Muscle of leg (tissue), 11 donors: ENCODE measurements around the gene ERF. TPM values are rescaled to one million over a fixed set of nuclear protein-coding genes. Genes with fewer than 3 reads are reported as not detected.
A peak's percentile ranks its signal among the peaks of the same experiment; 100 is the strongest.

ENCODE experiments used
- DNase-seq: peaks from one replicate; pipeline ENCODE4 v3.0.0; 2013
- H3K27ac ChIP-seq: one replicate; pipeline ENCODE4 v1.5.1; 2013; ENCODE audit warnings: mild to moderate bottlenecking, low read length, control low read depth
- H3K27me3 ChIP-seq: one replicate; pipeline ENCODE4 v1.6.1; 2013; ENCODE audit warnings: low read length; ENCODE audit not compliant: control insufficient read depth, insufficient read depth
- H3K36me3 ChIP-seq: one replicate; pipeline ENCODE4 v1.6.1; 2013; ENCODE audit warnings: low read length; ENCODE audit not compliant: control insufficient read depth, insufficient read depth
- H3K4me1 ChIP-seq: one replicate; pipeline ENCODE4 v1.6.1; 2013; ENCODE audit warnings: low read length; ENCODE audit not compliant: control insufficient read depth, insufficient read depth
- H3K4me3 ChIP-seq: one replicate; pipeline ENCODE4 v1.5.1; 2013; ENCODE audit warnings: low read length, control low read depth
- H3K9me3 ChIP-seq: replicated peaks from 2 replicates; pipeline ENCODE4 v1.6.1; 2013; ENCODE audit warnings: low read depth, low read length; ENCODE audit not compliant: control insufficient read depth
- WGBS: methylation state at CpG from one replicate; pipeline ENCODE4 v1.1.5; 2013; ENCODE audit warnings: missing lambda C conversion rate; ENCODE audit not compliant: insufficient coverage; 5-methylcytosine and 5-hydroxymethylcytosine counted together
- polyA plus RNA-seq, 8 donors: library from polyadenylated mRNA; unstranded; fragments of 120-200 nt; gene quantifications; one replicate each; pipeline versions ENCODE4 v1.2.1 to v1.2.3, GENCODE V29; 2013; ENCODE audit warnings: inconsistent platforms in 1 of 8, low replicate concordance in 1 of 8; ENCODE audit not compliant: insufficient read length in 8 of 8, insufficient read depth in 1 of 8
- total RNA-seq: library from RNA; stranded (reverse); fragments of 120-200 nt; gene quantifications from one replicate; pipeline ENCODE4 v1.2.4, GENCODE V29; 2013

ERF gene
- total and polyA plus RNA-seq, 9 donors, result 17.3 to 51.6 (median 37.6) TPM

DNA sequence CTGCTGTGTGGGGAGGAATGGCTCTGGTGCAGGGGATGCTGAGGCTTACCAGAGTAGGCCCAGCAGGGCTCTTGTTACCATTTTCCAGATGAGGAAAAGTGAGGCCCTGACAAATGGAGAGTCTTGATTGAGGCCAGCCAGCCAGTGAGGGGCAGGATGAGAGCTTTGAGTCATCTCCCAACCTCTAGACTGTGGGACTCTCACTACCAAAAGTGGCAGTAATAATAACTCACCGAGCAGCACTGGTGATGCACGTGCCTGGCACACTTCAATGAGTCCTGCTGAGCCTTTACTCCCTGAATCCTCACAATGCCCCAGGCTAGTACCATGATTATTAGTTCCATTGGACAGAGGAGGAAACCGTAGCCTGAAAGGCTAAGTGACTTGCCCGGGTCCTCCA is 21.9 kb upstream of the ERF start:
- no peak for DNase-seq
- Histone ChIP-seq H3K9me3 (no peaks in the 10 kb centered on the region), H3K27ac (no peak overlapping the region), H3K4me3 (no peak overlapping the region), H3K36me3 (peaks cover 48% of the 10 kb centered on the region), H3K27me3 (no peaks in the 10 kb centered on the region), H3K4me1 (peaks cover 49% of the 10 kb centered on the region)
- WGBS, result 70% methylated on average over 1 of the region's 4 CpGs

DNA sequence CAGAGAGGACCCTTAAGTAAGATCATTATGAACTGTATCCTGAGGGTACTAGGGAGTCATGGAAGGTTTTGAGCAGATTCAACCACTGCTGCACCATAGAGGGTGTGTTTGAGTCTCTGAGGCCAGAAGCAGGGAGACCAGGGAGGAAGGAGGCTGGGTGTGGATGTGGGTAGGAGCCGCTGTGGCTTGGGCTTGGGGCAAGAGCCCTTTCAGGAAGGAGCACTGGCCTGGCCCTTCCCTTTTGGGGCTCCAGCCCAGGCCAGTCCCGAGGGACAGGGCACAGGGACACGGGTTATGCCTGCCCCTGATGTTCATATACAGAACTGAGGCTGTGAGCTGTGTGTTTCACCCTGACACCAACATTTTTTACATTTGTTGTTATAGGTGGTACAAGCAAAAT is 21.4 kb upstream of the ERF start:
- Histone ChIP-seq H3K36me3 (peaks cover 51% of the 10 kb centered on the region), H3K27ac (no peak overlapping the region), H3K27me3 (no peaks in the 10 kb centered on the region)

DNA sequence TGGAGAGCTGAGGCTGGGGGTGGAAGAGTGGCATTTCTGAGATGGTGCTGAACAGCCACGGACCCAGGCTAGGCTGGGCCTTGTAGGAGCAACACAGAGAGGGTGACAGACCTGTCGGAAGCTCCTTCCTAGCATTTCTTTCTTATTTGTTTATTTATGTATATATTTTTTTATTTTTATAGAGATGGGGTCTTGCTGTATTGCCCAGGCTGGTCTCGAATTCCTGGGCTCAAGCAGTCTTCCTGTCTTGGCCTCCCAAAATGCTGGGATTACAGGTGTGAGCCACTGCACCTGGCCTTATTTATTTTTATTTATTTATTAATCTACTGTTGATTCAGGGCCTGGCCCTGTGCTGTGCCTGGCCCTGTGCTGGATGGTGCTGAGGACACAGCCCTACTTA is 20.6 kb upstream of the ERF start:
- peaks cover 51% of the 10 kb centered on the region for H3K36me3 ChIP-seq
- no peak for DNase-seq
- H3K4me1 ChIP-seq, result peaks cover 48% of the 10 kb centered on the region
- H3K4me3 ChIP-seq, result no peak overlapping the region
- H3K27ac ChIP-seq, result no peak overlapping the region
- H3K9me3 ChIP-seq, result no peaks in the 10 kb centered on the region
- no peaks in the 10 kb centered on the region for H3K27me3 ChIP-seq
- WGBS, result no CpG with 5 or more reads among the region's 3 CpGs

More for the DNA sequence above, 21.4 kb upstream of the ERF start:
- 86% methylated on average over 1 of the region's 3 CpGs for WGBS
- H3K4me3 ChIP-seq, result no peak overlapping the region
- no peaks in the 10 kb centered on the region for H3K9me3 ChIP-seq
- peaks cover 46% of the 10 kb centered on the region for H3K4me1 ChIP-seq
- no peak for DNase-seq

- Histone ChIP-seq H3K4me3 (no peak overlapping the region), H3K27me3 (no peaks in the 10 kb centered on the region), H3K9me3 (no peaks in the 10 kb centered on the region), H3K4me1 (peaks cover 52% of the 10 kb centered on the region), H3K36me3 (peaks cover 51% of the 10 kb centered on the region), H3K27ac (no peak overlapping the region)
- 70% methylated on average over 6 of the region's 7 CpGs for WGBS
- DNase-seq, result peak; percentile 9
Measured at GRCh38 chr19:42275103-42275502, 20.2 kb upstream of the ERF start.

DNA sequence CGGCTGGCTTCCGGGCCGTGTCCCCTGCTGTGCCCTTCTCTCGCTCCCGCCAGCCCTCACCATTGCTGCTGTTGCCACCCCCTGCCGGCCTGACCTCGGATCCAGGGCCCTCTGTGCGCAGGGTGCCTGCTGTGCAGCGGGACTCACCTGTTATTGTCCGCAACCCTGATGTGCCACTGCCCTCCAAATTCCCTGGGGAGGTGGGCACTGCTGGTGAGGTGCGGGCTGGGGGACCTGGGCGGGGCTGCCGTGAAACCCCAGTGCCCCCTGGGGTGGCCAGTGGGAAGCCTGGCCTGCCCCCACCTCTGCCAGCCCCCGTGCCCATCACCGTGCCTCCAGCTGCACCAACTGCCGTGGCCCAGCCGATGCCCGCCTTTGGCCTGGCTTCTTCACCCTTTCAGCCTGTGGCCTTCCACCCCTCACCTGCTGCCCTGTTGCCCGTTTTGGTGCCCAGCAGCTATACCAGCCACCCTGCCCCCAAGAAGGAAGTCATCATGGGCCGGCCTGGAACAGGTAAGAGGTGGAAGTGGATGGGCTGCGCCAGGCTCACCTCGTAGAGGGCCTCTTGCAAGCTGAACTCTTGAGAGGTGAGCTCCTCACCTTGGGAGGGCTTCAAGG is 19.2 kb upstream of the ERF start:
- 95% methylated on average over 20 of the region's 22 CpGs for WGBS
- Histone ChIP-seq H3K27ac (no peak overlapping the region), H3K36me3 (peaks cover 51% of the 10 kb centered on the region), H3K27me3 (no peaks in the 10 kb centered on the region), H3K4me3 (no peak overlapping the region), H3K9me3 (no peaks in the 10 kb centered on the region), H3K4me1 (peaks cover 53% of the 10 kb centered on the region)
- peak; percentile 6 for DNase-seq

DNA sequence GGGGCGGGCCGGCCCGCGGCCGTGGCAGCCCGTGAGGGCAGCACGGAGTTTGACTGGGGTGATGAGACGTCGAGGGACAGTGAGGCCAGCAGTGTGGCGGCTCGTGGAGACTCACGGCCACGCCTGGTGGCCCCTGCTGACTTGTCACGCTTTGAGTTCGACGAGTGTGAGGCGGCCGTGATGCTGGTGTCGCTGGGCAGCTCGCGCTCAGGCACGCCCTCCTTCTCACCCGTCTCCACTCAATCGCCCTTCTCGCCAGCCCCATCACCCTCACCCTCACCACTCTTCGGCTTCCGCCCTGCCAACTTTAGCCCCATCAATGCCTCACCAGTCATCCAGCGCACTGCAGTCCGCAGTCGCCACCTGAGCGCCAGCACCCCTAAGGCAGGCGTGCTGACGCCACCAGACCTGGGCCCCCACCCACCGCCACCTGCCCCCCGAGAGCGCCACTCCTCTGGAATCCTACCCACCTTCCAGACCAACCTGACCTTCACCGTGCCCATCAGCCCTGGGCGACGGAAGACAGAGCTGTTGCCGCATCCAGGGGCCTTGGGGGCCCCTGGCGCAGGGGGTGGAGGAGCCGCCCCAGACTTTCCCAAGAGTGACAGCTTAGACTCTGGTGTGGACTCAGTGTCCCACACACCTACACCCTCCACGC is 18.6 kb upstream of the ERF start:
- H3K4me3 ChIP-seq, result no peak overlapping the region

DNA sequence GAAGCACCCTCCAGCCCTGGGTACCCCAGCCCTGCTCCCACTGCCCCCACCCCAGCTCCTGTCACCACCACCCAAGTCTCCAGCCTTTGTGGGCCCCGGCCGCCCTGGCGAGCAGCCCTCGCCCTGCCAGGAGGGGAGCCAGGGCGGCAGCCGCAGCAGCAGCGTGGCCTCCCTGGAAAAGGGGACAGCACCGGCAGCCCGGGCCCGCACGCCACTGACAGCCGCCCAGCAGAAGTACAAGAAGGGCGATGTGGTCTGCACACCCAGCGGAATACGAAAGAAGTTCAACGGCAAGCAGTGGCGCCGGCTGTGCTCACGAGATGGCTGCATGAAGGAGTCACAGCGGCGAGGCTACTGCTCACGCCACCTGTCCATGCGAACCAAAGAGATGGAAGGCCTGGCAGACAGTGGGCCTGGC is 18.1 kb upstream of the ERF start:
- H3K9me3 ChIP-seq, result no peaks in the 10 kb centered on the region
- H3K27me3 ChIP-seq, result no peaks in the 10 kb centered on the region
- H3K4me1 ChIP-seq, result peaks cover 41% of the 10 kb centered on the region
- WGBS, result 95% methylated on average over 23 of the region's 23 CpGs
- no peak overlapping the region for H3K4me3 ChIP-seq
- no peak overlapping the region for H3K27ac ChIP-seq
- no peak for DNase-seq
- H3K36me3 ChIP-seq, result peaks cover 51% of the 10 kb centered on the region

More for the DNA sequence above, 18.6 kb upstream of the ERF start:
- DNase-seq, result peak; percentile 5
- Histone ChIP-seq H3K4me1 (peaks cover 46% of the 10 kb centered on the region), H3K27me3 (no peaks in the 10 kb centered on the region), H3K9me3 (no peaks in the 10 kb centered on the region), H3K27ac (no peak overlapping the region), H3K36me3 (peaks cover 51% of the 10 kb centered on the region)
- 93% methylated on average over 43 of the region's 43 CpGs for WGBS

GRCh38 chr19:42272535-42272897 is 17.6 kb upstream of the ERF start:
- WGBS, result 60% methylated on average over 6 of the region's 9 CpGs
- H3K9me3 ChIP-seq, result no peaks in the 10 kb centered on the region
- peaks cover 50% of the 10 kb centered on the region for H3K36me3 ChIP-seq
- no peak for DNase-seq
- H3K27me3 ChIP-seq, result no peaks in the 10 kb centered on the region
- peaks cover 41% of the 10 kb centered on the region for H3K4me1 ChIP-seq
- no peak overlapping the region for H3K27ac ChIP-seq
- H3K4me3 ChIP-seq, result no peak overlapping the region

- no peak for DNase-seq
- Histone ChIP-seq H3K4me3 (no peak overlapping the region), H3K4me1 (peaks cover 36% of the 10 kb centered on the region)
Measured at GRCh38 chr19:42271861-42272534, 17.1 kb upstream of the ERF start.

GRCh38 chr19:42271045-42271419 is 16.1 kb upstream of the ERF start:
- no peaks in the 10 kb centered on the region for H3K9me3 ChIP-seq
- H3K4me1 ChIP-seq, result peaks cover 27% of the 10 kb centered on the region
- H3K27me3 ChIP-seq, result no peaks in the 10 kb centered on the region
- no peak overlapping the region for H3K4me3 ChIP-seq
- 64% methylated on average over 3 of the region's 3 CpGs for WGBS
- H3K27ac ChIP-seq, result no peak overlapping the region
- H3K36me3 ChIP-seq, result peaks cover 43% of the 10 kb centered on the region
- peak; percentile 16 for DNase-seq

More at GRCh38 chr19:42271861-42272534, 17.1 kb upstream of the ERF start:
- 88% methylated on average over 32 of the region's 35 CpGs for WGBS
- peaks cover 48% of the 10 kb centered on the region for H3K36me3 ChIP-seq
- H3K9me3 ChIP-seq, result no peaks in the 10 kb centered on the region
- no peak overlapping the region for H3K27ac ChIP-seq
- no peaks in the 10 kb centered on the region for H3K27me3 ChIP-seq
